ENCODE data around the gene MTFR2. TPM values are rescaled to one million over a fixed set of nuclear protein-coding genes. Genes with fewer than 3 reads are reported as not detected.

Gene MTFR2
- total RNA-seq, 1 experiment from 2014 or later, result 12.6 TPM

DNA sequence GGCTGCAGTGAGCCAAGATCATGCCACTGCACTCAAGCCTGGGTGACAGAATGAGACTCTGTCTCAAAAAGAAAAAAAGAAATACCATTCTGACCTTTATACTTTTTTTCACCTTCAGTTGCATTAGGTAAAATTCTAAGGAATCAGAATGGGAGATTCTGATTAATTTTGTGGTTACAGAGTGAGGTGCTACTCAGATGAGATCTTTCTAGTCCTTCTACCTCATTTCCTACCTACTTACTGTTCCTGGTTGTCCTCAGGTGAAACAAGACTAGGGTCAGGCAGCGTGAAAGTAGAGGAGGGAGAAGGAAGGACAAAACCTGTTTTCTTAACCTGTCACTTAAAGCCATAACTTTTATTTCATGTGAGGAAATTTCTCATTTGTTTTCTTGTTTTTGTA lies 63.7 kb downstream of the MTFR2 start:
- Histone ChIP-seq H4K20me1 (ENCODE audit: insufficient read depth) (no peaks in the 10 kb centered on the region), H3K4me2 (no peak overlapping the region), H3K36me3 (ENCODE audit: low read depth) (no peaks in the 10 kb centered on the region), H3F3A (ENCODE audit: insufficient read depth, low read depth) (no peaks in the 10 kb centered on the region), H3K79me2 (ENCODE audit: low read depth) (no peaks in the 10 kb centered on the region), H2AFZ (no peak overlapping the region), H3K27ac (no peak overlapping the region), H3K27me3 (ENCODE audit: insufficient read depth, low read depth) (no peaks in the 10 kb centered on the region), H3K9me3 (ENCODE audit: insufficient read depth, low read depth) (no peaks in the 10 kb centered on the region), H3K4me3 (no peak overlapping the region), H3K4me1 (replicated peaks; ENCODE audit: insufficient read depth) (no peaks in the 10 kb centered on the region), H3K9me2 (ENCODE audit: insufficient read depth) (no peaks in the 10 kb centered on the region; the same call in 1 of the 2 replicates)
- CTCF ChIA-PET, result no interaction called here
- intact Hi-C loops (cut with micrococcal nuclease; ENCODE audit: unreplicated experiment), result no loop called here
- no peak for TF ChIP-seq EZH2 (IDR thresholded peaks at IDR 0.05; ENCODE audit: low read depth)
- TF ChIP-seq, protein P1, sequence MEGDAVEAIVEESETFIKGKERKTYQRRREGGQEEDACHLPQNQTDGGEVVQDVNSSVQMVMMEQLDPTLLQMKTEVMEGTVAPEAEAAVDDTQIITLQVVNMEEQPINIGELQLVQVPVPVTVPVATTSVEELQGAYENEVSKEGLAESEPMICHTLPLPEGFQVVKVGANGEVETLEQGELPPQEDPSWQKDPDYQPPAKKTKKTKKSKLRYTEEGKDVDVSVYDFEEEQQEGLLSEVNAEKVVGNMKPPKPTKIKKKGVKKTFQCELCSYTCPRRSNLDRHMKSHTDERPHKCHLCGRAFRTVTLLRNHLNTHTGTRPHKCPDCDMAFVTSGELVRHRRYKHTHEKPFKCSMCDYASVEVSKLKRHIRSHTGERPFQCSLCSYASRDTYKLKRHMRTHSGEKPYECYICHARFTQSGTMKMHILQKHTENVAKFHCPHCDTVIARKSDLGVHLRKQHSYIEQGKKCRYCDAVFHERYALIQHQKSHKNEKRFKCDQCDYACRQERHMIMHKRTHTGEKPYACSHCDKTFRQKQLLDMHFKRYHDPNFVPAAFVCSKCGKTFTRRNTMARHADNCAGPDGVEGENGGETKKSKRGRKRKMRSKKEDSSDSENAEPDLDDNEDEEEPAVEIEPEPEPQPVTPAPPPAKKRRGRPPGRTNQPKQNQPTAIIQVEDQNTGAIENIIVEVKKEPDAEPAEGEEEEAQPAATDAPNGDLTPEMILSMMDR (conservative IDR thresholded peaks at IDR 0.05), result no peak
- no peak for DNase-seq
- BruUV-seq (replicated peaks), result no TSS peak
- POLR2A ChIA-PET (ENCODE audit: unreplicated experiment), result no interaction called here

DNA sequence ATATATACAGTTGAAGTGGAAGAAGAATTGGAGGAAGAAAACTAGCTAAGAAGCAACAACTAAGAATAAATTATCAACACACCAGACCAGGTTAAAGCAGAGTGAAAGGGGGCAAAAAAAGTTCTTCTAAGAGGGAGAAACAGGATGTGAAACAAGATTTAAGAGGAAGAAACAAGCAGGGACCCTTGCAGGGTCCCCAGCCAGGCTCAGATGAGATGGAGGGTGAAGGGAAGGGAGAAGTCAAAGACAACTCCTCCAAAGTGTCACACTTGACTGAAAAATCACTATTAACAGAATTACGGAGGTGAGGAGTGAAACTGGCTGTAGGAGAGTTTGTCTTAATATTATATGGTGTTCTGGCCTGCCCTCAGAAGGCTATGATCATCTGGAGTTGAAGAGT lies 65.4 kb downstream of the MTFR2 start:
- intact Hi-C loops (cut with micrococcal nuclease; ENCODE audit: unreplicated experiment), result no loop called here
- POLR2A ChIA-PET (ENCODE audit: unreplicated experiment), result no interaction called here

DNA sequence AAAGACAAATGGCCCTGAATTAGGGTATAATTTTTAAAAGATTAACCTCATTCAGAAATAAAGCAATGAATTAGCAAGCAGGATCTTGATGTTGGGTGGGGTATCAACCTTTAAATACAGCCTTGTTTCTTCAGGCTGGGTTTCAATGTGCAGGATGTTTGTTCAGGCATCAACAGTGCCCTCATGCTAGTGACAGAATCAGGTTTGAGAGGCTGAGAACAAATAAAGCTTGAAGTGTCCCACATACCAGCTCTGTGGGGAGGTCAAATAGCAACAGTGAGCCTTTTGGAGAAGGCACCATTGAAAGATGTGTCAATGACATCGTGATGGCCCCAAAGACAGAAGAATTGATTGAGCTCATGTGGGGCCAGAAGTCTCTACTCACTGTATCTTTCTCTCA lies 68.2 kb downstream of the MTFR2 start:
- no peak overlapping the region for H3K4me3 ChIP-seq
- H3F3A ChIP-seq (ENCODE audit: insufficient read depth, low read depth), result no peaks in the 10 kb centered on the region
- BruUV-seq (replicated peaks), result no TSS peak
- H3K36me3 ChIP-seq (ENCODE audit: low read depth), result no peaks in the 10 kb centered on the region
- no peak overlapping the region for H2AFZ ChIP-seq
- no peaks in the 10 kb centered on the region for H4K20me1 ChIP-seq (ENCODE audit: insufficient read depth)
- H3K27ac ChIP-seq, result no peak overlapping the region
- H3K9me2 ChIP-seq (ENCODE audit: insufficient read depth), result no peaks in the 10 kb centered on the region
- DNase-seq, result no peak
- ChIA-PET POLR2A (ENCODE audit: unreplicated experiment) (no interaction called here), CTCF (no interaction called here)
- TF ChIP-seq, protein P1 (conservative IDR thresholded peaks at IDR 0.05), result no peak
- no peak overlapping the region for H3K4me2 ChIP-seq
- H3K79me2 ChIP-seq (ENCODE audit: low read depth), result no peaks in the 10 kb centered on the region
- no peaks in the 10 kb centered on the region for H3K27me3 ChIP-seq (ENCODE audit: insufficient read depth, low read depth)
- intact Hi-C loops (cut with micrococcal nuclease; ENCODE audit: unreplicated experiment), result no loop called here
- no peaks in the 10 kb centered on the region for H3K9me3 ChIP-seq (ENCODE audit: insufficient read depth, low read depth)
- H3K4me1 ChIP-seq (replicated peaks; ENCODE audit: insufficient read depth), result no peaks in the 10 kb centered on the region

More for the DNA sequence above, 65.4 kb downstream of the MTFR2 start:
- BruUV-seq (replicated peaks), result no TSS peak
- Histone ChIP-seq H3K27me3 (ENCODE audit: insufficient read depth, low read depth) (no peaks in the 10 kb centered on the region), H3K4me3 (no peak overlapping the region), H3K27ac (no peak overlapping the region), H3F3A (ENCODE audit: insufficient read depth, low read depth) (no peaks in the 10 kb centered on the region), H3K79me2 (ENCODE audit: low read depth) (no peaks in the 10 kb centered on the region), H4K20me1 (ENCODE audit: insufficient read depth) (no peaks in the 10 kb centered on the region), H3K9me3 (ENCODE audit: insufficient read depth, low read depth) (no peaks in the 10 kb centered on the region), H3K36me3 (ENCODE audit: low read depth) (no peaks in the 10 kb centered on the region), H3K4me2 (no peak overlapping the region), H3K4me1 (replicated peaks; ENCODE audit: insufficient read depth) (no peaks in the 10 kb centered on the region), H2AFZ (no peak overlapping the region), H3K9me2 (ENCODE audit: insufficient read depth) (no peaks in the 10 kb centered on the region; the same call in 1 of the 2 replicates)
- DNase-seq, result no peak
- TF ChIP-seq, protein P1 (conservative IDR thresholded peaks at IDR 0.05), result no peak
- CTCF ChIA-PET, result no interaction called here

Data from PC-9 (cell line).